SHP77 (cell line): ENCODE data around the gene RELB.

Experiments used
- DNase-seq, 2 experiments: peaks; one replicate each; lab custom pipeline; 2025; lab: John Stamatoyannopoulos, UW

The RELB gene

DNA sequence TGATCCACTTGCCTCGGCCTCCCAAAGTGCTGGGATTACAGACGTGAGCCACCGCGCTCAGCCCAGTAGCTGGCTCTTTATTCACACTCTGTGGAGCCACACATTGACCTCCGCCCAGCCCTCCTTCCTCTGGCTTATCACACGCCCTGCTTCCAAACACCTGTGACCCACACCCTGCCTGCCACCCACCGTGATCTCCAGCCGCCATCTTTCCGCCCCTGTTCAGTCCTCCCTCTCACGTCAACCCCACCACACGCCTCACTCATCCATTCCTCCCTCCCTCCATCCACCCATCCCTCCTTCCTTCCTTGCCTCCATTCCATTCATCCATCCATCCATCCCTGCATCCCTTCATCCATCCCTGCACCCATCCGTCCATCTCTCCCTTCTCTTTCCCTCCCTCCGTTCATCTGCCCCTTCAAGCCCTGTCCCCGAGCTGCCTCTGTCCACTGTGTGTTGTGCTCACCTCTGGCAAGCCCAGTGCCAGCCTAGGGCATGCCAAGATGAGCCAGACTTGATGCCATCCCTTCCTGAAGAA, 57.4 kb downstream of the RELB start:
- no peak for DNase-seq

DNA sequence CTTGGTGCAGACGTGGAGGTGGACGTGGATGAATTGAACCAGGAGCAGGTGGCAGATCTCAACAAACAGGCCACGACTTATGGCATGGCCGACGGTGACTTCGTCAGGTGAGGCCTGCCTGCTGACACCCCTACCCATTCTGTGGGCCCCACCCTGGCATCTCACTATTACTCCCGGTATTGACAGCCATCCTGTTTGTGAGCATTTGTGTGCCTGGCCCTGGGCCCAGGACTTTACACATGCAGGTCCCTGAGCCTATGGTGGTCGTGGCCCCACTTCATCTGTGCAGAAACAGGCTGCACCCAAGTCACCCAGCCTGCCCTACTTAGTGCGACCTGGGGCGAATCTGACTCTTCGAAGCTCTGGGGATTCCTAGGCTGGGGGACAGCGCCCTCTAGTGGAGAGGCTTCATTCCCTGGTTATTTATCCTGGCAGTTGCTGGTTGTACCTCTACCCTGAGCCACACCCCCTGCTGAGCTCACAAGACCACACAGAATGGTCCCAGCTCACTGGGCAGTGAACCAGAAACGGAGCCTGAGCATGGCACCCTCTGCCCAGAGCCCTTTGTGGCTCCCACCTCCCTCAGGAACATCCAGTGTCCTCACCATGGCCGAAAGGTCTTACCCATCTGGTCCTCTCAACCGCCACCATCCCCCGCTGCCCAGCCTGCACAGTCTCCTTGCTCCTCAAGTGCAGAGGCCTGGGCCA, 58.1 kb downstream of the RELB start:
- DNase-seq = peak; percentile 63 to 68

DNA sequence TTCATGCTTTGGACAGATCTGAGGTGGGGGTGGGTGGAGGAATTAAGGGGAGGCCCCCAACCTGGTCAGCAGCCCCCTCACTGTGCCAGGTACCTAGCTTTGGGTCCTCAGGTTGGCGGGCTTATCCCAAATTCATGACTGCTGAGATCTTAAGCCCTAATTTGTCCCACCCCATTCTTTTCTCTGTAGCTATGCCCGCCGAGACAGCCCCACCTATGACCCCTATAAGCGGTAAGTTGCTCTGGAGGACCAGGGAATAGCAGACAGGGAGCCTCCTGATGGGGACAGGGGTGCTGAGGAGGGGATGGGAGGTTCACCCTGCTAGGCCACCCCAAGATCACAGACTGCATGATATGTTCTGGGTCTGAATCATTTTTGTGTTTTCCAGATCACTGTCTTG, 60.7 kb downstream of the RELB start:
- DNase-seq = no peak

DNA sequence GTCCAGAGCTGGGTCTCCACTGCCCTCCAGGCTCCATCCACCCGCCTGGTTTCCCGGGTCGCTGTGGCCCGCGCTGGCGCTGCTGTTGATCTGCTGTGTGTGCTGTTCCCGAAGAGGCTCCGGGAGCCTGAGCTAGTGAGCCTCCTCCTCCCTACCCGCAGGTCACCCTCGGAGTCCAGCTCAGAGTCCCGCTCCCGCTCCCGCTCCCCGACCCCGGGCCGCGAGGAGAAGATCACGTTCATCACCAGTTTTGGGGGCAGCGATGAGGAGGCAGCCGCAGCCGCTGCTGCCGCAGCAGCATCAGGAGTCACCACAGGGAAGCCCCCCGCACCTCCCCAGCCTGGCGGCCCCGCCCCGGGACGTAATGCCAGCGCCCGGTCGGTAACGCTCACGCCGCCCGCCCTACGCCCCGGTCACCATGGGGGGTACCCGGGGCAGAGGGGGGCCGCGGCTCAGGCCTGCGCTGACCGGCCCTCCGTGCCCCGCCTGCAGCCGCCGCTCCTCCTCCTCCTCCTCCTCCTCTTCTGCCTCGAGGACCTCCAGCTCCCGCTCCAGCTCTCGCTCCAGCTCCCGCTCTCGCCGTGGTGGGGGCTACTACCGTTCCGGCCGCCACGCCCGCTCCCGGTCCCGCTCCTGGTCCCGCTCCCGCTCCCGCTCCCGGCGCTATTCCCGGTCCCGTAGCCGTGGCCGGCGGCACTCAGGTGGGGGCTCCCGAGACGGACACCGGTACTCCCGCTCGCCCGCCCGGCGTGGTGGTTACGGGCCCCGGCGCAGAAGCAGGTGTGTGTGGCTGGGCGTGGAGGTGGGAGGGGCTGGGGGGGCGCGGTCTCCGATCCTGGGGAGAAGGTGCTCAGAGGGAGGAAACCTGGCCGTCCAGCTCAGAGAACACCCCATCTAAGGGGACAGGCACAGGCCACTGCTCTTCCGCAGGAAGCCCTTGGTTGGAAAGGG, 62.9 kb downstream of the RELB start:
- DNase-seq = no peak

DNA sequence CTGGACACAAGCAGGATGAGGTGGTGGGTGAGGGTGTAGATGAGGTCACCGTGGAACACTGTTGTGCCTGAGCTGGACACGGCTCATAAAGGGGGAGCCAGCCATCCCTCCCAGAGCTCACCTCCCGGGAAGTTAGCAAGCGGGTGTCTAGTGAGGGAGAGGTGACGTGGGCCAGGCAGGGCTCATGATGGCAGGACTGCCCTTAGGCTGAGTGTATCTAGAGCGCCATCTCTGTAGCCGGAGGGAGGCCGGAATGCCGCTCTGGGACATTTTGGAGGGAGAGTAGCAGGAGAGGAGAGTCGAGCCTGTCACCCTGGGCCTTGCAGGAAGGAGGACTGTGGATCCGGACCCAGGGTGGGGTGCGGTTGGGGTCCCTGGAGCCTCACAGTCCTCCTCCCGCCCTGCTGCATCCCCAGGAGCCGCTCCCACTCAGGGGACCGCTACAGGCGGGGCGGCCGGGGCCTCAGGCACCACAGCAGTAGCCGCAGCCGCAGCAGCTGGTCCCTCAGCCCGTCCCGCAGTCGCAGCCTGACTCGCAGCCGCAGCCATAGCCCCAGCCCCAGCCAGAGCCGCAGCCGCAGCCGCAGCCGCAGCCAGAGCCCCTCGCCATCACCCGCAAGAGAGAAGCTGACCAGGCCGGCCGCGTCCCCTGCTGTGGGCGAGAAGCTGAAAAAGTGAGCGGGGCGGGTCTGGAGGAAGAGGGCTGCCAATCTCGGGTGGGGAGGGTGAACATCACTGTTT, 65.8 kb downstream of the RELB start:
- no peak for DNase-seq

DNA sequence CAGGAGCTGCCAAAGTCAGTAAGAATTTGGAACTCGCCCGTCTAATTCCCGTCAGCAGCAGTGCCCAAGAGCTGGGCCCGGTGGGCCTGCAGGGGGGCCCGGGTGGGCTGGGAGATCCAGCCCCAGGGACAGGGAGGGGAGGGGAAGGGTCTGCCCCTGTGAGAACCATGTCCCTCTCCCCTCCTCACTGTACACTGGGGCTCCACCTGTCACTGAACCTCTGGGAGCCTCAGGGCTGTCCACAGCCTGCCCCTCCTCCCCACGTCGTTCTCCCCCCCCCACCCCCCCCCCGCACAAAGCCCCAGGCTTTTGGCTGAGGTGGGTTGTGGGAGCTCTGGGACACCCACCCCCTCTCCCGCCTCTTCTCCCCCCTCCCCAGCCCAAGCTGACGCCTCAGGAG, 66.8 kb downstream of the RELB start:
- DNase-seq = no peak

DNA sequence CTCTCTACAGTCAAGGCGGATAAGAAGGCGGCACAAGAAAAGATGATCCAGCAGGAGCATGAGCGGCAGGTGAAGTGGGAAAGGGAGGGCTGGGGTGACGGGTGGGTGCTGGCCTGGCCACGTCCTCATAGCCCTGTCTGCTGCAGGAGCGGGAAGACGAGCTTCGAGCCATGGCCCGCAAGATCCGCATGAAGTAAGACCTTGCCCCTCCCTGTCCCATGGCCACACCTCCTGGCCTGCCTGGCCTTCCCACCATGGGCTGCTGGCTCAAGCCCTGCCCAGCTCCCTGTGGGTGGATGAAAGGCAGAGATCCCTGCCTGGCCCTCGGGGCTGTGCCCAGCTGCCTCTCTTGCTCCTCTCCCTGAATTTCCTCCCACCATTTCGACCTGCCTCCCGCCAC, 67.8 kb downstream of the RELB start:
- DNase-seq = no peak

DNA sequence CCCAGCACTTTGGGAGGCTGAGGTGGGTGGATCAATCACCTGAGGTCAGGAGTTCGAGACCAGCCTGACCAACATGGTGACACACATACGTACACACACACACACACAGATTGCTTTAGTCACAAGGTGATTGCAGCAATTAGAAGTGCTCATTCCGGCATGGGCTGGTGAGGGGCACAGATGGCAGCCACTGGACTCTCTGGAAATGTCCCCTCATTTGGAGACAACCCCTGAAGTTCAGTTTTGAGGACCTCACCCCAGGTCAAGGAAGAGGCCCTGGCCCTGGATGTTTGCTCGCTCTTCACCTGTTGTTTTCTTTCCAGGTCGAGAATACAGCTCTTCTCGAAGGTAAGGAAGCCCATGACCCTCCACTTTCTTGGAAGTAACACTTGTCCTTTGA, 69.0 kb downstream of the RELB start:
- no peak for DNase-seq

DNA sequence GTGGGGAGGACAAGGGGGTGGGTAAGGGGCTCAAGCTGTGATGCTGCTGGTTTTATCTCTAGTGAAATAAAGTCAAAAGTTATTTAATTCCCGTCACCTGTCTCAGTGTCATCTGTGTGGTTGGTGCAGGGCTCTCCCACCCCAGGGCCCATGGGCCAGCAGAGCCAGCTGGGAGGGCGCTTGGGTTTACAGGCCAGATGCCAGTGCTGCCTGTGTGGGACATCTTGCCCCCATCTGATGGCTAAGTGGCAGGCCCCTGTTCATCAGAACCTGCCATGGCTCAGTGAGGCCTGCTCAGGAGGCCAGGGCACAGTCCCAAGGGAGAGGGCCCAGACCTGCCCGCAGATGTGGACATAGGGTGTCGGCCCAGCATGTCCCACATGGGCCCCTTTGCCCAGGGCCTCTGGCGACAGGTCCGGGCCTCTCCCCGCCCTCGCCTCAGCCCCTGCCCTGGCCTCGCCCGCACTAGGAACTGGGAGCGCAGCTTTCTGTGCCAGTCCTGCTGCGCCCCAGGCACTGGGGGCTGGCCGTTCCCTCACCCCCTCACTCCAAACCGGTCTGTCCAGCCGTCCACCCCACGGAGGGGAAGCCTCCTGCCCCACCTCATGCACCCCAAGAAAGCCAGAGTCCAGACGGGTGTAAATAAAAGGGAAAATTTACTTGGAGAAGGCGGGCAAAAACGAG, 69.7 kb downstream of the RELB start:
- no peak for DNase-seq

DNA sequence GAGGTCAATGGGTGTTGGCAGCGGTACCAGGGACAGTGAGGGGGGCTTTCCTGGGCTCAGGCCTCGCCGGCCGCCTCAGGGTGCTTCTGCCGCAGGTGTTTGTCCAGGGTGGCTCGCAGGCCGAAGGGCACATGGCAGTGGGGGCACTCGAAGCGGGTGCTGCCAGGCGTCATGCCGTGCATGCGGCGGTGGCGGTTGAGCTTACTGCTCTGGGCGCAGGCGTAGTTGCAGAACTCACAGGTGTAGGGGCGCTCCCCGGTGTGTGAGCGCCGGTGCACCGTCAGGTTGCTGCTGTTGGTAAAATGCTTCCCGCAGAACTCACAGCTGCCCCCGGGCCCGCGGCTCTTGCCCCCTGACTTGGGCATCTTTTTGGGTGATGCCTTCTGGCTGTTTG, 70.3 kb downstream of the RELB start:
- no peak for DNase-seq

DNA sequence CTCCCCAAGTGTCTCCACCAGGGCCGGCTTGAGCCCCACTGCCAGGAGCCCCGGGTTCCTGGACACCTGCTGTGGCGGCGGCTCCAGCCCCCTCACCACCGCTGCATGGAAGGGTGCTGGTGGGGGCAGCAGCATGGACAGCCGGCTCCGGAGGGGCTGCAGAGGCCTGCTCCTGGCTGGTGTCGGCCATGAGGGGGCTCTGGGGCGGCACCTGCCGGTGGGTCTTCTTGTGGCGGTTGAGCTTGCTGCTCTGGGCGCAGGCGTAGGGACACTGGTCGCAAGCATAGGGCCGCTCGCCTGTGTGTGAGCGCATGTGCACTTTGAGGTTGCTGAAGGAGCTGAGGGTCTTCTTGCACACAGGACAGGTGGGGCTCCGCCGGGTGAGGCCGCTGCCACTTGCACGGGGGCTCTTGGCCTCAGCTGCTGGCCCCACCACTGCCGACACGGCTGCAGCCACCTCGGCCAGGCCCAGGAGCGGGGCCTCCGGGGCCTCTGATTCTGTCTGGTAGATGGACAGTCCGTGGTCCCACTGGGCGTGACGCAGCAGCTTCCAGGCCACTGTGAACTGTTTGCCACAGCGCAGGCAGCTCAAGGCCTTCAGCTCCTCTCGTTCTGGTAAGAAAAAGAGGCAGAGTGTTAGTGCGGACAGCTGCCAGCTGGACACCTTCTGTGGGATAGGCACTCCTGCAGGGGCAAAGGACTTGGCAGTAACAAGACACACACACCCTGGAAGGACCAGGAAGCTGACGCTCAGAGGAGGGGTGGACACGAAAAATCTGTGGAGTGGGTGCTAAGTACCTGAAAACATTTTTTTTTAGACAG, 70.9 kb downstream of the RELB start:
- DNase-seq = no peak

DNA sequence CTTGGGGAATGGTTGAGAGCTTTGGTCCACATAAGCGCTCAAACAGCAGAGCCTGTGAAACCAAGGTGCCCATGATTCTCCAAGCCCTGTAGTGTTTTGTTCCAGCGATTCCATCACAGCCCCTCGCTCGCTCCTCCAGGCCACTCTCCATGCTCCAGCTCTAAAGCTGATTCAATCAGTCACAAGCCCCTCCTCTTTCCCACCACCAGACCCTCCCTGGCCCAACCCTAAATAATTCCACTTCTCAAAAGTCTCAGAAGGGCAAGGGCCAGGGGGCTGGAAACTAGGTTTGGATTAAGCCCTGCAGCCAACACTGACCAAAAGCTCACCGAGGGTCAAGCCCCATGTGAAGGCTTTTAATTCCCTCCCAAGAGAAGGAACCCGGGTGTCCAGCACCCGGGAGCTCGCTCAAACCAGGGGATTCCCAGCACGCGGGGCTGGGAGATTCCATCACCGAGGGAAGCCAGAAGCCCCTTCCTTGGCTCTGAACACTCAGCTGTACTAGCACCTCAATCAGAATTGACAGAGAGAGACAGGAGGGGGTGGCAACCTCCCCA, 73.6 kb downstream of the RELB start:
- no peak for DNase-seq

DNA sequence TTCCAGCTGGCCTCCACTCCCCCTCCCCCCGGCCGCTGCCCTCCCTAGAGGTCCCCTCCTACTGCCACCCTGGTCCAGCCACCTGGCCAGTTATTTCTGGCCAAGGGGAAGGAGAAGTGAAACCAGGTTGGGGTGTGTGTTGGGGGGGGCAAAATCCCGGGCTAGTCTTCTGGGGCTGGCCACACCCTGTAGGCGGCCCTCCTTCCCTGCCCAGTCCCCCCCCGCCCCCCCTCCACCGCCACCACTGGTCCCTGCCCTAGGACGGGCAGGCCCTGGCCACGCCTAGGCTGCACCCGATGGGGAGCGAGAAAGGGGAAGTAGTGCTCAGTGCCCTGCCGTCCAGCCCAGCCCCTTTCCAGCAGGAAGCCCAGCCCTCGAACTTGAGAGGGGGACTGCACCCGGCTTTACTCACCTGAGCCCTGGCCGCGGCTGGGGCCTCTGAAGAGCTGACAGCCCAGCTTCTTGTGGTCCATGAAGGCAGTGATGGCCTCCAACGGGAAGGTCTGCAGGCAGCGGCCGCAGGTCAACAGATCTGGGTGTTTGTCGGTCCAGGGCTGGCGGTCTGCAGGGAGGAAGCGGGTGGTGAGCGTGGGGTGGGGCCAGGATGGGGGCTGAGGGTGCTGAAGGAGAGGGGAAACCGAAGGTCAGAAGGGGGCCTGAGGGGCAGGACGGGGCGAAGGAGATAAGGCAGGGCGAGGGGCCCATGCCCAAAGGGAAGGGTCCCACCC, 74.2 kb downstream of the RELB start:
- peak; percentile 30 to 38 for DNase-seq

DNA sequence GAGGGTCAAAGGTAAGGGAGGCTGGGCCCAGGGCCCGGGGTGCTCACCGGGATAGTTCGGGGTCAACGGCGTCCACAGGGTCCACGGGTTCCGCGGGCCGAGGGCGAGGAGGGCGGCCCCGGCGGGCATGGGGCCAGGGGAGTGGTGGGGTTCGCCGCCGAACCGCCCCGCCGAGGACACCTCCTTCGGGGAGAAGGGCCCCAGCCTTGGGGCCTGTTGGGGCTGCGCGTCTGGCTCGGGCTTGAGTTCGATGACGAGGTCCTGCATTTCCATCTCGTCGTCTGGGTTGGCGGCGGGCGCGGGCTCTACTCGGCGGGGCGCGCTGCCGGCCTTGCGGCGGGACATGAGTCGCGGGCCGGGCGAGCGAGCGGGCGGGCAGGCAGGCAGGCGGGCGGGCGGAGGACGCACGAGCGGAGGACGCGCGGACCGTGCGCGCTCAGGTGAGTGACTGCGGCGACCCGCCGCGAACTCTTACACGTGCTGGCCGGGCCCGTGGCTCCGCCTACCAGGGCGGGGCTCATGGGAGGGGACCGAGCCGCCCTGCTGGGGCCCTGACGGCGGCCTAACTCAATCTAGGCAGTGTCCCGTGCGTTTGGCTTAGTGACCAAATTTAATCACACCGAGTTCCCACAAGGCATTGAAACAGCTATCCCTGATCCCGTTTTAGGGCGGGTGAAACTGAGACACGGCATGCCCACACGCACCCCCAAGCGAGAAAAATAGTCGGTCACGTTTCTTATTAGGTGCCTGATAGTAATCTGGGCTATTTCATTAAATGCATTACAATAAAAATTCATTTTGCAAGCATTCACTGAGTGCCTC, 75.0 kb downstream of the RELB start, which contains the start of gene ZNF296:
Gene ZNF296, minus strand, starts transcription at position 450 of the 822 bp plus-strand sequence. Its CDS starts 105 bp downstream, at position 345.
- DNase-seq = peak; percentile 61 to 80

DNA sequence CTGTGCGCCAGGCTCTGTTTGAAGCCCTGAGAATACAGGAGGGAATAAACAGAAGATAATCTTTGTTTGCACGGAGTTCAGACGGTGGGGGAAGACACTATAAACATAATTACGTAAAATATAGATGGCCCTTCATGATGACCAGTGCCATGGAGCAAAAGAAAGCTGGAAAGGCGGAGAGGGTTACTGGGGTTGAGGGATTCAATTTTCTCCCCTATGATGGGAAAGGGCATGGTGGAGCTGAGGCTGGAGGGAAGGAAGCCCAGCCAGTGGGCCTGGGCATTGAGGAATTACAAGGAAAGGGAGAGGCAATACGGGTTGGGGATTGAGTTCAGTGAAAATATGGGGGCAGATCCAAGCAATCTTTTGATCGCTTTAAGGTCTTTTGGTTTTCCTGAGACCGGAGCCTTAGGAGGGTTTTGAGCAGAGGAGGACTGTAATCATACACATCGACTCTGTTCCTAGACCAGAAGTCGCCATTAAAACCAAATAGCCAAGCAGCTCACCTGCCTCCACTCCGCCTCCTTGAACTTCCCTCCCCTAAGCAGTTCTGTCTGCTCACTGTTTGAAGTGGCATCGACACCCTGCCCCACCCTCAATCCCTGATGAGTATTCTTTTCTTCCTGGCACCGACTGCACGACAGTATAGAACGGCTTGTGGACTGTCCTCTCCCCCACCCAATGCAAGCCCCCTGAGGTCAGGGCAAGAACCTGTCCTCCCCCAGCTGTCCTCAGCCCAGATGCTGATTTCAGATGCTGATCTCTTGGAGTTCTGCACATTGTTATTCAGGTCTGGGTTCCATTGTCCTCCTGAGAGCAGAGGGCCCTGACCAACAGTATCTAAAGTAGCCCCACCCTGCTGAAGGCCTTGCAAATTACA, 75.8 kb downstream of the RELB start:
- DNase-seq = peak in 1 of 2 experiments; percentile 3

DNA sequence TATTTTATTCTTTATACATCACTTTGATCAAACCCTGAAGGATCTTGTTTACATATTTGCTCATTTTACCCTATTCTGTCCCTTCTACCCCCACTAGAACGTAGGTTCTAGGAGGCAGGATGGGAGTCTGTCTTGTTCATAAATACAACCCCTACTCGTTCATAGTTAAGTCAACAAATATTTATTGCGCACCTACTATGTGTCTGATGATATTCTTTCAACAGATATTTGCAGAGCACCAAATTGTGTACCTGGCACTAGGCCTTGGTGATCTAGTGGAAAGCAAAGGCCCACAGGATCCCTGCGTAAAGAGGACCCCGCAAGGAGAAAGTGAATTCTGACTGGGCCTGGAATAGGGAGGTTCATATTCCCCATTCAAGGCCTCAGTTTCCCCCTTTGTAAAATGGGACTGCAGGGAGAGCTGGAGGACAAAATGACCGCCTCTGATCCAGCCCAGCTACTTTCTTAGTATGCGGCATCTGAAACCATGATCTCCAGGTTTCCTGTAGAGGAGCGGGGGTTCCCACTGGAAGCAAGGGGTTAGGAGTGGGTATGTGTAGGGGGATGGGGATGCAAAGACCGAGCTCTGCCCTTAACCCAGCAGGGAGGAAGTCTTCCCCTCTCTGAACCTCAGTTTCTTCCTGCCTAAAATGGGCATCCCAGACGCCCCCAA, 77.3 kb downstream of the RELB start:
- no peak for DNase-seq
